MCF 10A (cell line): ENCODE measurements around the gene PROM2. TPM values are rescaled to one million over a fixed set of nuclear protein-coding genes. Genes with fewer than 3 reads are reported as not detected.
A peak's percentile ranks its signal among the peaks of the same experiment; 100 is the strongest.

Experiments
- Bru-seq: library from RNA; stranded (reverse); fragments of 400-500 nt; gene quantifications from one replicate; lab custom pipeline; 2021; lab: Mats Ljungman, UMichigan
- BruChase-seq, 2 experiments: library from RNA; stranded (reverse); fragments of 400-500 nt; gene quantifications; one replicate each; lab custom pipeline; 2021; lab: Mats Ljungman, UMichigan
- BruUV-seq: library from RNA; stranded (reverse); fragments of 400-500 nt; replicated peaks from 2 replicates; lab custom pipeline; 2021; lab: Mats Ljungman, UMichigan
- CTCF ChIA-PET: fragments of 300-600 bp; sonication (Branson Sonifier 250); formaldehyde crosslinking; extraction: SDS; loops from one replicate; lab custom pipeline; 2021; ENCODE audit warnings: antibody characterized with exemption, inconsistent platforms; lab: Yijun Ruan, JAX
- POLR2A ChIA-PET: fragments of 300-600, 350-650 bp; sonication (Branson Sonifier 250); formaldehyde crosslinking; extraction: SDS; loops from one replicate; lab custom pipeline; 2020; ENCODE audit warnings: antibody characterized with exemption, inconsistent platforms; lab: Yijun Ruan, JAX
- DNase-seq: peaks from one replicate; pipeline ENCODE4 v3.0.0-alpha.2; 2018; ENCODE audit not compliant: unreplicated experiment
- H3K27ac Mint-ChIP-seq: one replicate; pipeline ENCODE4 v1.8.0; 2022; ENCODE audit warnings: mild to moderate bottlenecking, low read depth, mixed read lengths; ENCODE audit not compliant: unreplicated experiment
- H3K27me3 Mint-ChIP-seq: one replicate; pipeline ENCODE4 v1.8.0; 2022; ENCODE audit warnings: mixed read lengths; ENCODE audit not compliant: insufficient read depth, unreplicated experiment
- H3K36me3 Mint-ChIP-seq: one replicate; pipeline ENCODE4 v1.8.0; 2022; ENCODE audit warnings: mild to moderate bottlenecking, moderate library complexity, mixed read lengths; ENCODE audit not compliant: insufficient read depth, unreplicated experiment
- H3K4me1 Mint-ChIP-seq: one replicate; pipeline ENCODE4 v1.8.0; 2022; ENCODE audit warnings: mixed read lengths; ENCODE audit not compliant: insufficient read depth, unreplicated experiment
- H3K4me3 Mint-ChIP-seq: one replicate; pipeline ENCODE4 v1.8.0; 2022; ENCODE audit warnings: mild to moderate bottlenecking, moderate library complexity, mixed read lengths; ENCODE audit not compliant: unreplicated experiment
- H3K9me3 Mint-ChIP-seq: one replicate; pipeline ENCODE4 v1.8.0; 2022; ENCODE audit warnings: mixed read lengths; ENCODE audit not compliant: unreplicated experiment
- CTCF ChIP-seq: fragments of 200-600 bp; IDR thresholded peaks from one replicate; pipeline ENCODE4 v1.8.0; 2022; ENCODE audit warnings: antibody characterized with exemption, mild to moderate bottlenecking; ENCODE audit not compliant: unreplicated experiment
- intact Hi-C: fragments of 100-400 bp; cut with micrococcal nuclease; formaldehyde crosslinking; loops from 2 replicates; pipeline ENCODE4 v1.14.1; 2022
- long read RNA-seq: library from polyadenylated mRNA; stranded (forward); transcript quantifications from one replicate; pipeline ENCODE4 v2.0.0, GENCODE V29; 2022
- total RNA-seq: library from RNA; stranded (reverse); gene quantifications from 2 replicates; pipeline ENCODE4 v1.2.3, GENCODE V29; 2022

PROM2 gene
- total RNA-seq (2.6 and 2.8 TPM in 2 replicates), Bru-seq, nascent RNA (percentile 30 among the genes with signal in this experiment), BruChase-seq, experiment 1, labeled RNA remaining after a 6-hour chase (percentile 45 among the genes with signal in this experiment), BruChase-seq, experiment 2, labeled RNA remaining after a 2-hour chase (percentile 38 among the genes with signal in this experiment)
- long read RNA-seq, partial matches to known transcripts = 0 of 3 reads
- long read RNA-seq, other reads (novel, unspliced or antisense) = 3 of 3 reads

DNA sequence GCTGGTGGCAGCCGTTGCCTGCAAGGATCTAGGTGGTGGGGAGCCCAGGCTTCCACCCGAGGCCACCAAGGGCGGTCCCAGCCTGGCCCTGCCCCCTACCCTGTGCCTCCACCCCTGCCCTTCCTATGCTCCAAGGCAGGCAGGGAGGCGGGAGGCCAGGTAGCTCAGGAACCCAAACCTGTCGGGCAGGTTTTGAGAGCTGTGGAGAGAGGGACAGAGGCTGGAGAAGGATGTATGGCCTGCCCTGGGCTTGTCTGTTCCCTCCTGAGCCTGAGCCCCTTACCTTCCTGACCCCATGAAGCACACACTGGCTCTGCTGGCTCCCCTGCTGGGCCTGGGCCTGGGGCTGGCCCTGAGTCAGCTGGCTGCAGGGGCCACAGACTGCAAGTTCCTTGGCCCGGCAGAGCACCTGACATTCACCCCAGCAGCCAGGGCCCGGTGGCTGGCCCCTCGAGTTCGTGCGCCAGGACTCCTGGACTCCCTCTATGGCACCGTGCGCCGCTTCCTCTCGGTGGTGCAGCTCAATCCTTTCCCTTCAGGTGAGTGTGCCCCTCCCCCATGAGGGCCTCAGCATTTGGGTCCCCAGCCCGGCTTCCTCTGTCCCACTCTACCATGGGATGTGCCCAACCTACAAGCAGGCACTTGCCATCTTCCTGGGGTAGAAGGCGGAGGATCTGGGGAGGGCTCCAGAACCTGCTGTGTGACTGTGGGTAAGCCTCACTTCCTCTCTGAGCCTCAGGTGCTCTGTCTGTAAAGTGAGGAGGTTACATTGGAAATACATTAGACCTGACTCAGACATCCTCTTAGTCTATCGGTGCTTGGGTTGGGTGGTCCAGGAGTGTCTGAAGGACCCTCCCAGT, at the start of gene PROM2:
Gene PROM2 (plus strand): TSS at position 159 of the 860 bp plus-strand sequence. CDS start 137 bp downstream, at position 296.
- CTCF ChIA-PET = interaction anchor here (0.6 to 1.5 kb wide), 3 partner anchors 19 to 195 kb away, joined by 3 to 8 read pairs (median 3); no protein-coding TSS in a partner anchor
- Mint-ChIP-seq H3K27ac (peak within 1 kb of the TSS; percentile 81), H3K4me1 (peaks cover 31% of the 10 kb centered on the region), H3K27me3 (no peaks in the 10 kb centered on the region), H3K9me3 (no peaks in the 10 kb centered on the region), H3K4me3 (no peak within 1 kb of the TSS), H3K36me3 (no peaks in the 10 kb centered on the region)
- TF ChIP-seq CTCF = no peak
- BruUV-seq = no TSS peak
- DNase-seq = no peak
- intact Hi-C loops = no loop called here
- POLR2A ChIA-PET = interaction anchor here (1.1 to 1.2 kb wide), 2 partner anchors 18 to 71 kb away, joined by 3 to 4 read pairs; no protein-coding TSS in a partner anchor

GRCh38 chr2:95225658-95226057, 48.6 kb upstream of the PROM2 start:
- POLR2A ChIA-PET = interaction anchor here (0.7 kb wide), 1 partner anchor 11 kb away, joined by 3 read pairs; no protein-coding TSS in a partner anchor
- H3K27me3 Mint-ChIP-seq = no peaks in the 10 kb centered on the region
- no peak for TF ChIP-seq CTCF
- CTCF ChIA-PET = interaction anchor here (0.5 to 1.6 kb wide), 4 partner anchors 53 to 890 kb away, joined by 3 to 4 read pairs (median 4); no protein-coding TSS in a partner anchor
- peaks cover 10% of the 10 kb centered on the region for H3K36me3 Mint-ChIP-seq
- DNase-seq = no peak
- no peak overlapping the region for H3K27ac Mint-ChIP-seq
- intact Hi-C loops = no loop called here
- H3K4me1 Mint-ChIP-seq = no peaks in the 10 kb centered on the region
- no peak overlapping the region for H3K4me3 Mint-ChIP-seq
- BruUV-seq = no TSS peak
- H3K9me3 Mint-ChIP-seq = peaks cover 18% of the 10 kb centered on the region

DNA sequence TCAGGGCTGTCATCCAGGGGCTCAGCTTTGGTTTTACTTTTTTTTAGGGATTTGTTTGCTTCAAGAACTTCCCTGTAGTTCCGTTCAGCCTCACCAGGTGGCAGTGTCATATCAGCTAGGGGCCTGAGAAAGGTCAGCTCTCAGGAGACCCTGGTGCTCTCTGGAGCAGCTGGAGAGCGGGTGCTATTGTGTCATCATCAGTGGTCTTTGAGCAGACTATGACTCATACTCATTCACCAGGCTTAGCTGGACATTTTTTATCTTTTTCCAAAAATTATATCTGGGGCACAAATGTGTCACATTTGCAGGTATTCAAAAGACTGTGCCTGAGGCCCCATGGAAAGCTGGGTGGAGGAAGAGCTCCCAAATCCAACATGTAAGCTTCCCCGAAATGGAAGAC, 42.5 kb upstream of the PROM2 start:
- H3K27me3 Mint-ChIP-seq = no peaks in the 10 kb centered on the region
- ChIA-PET CTCF (interaction anchor here (0.6 to 13.3 kb wide), 60 partner anchors 8 to 505 kb away, joined by 3 to 323 read pairs (median 5); partner anchors contain the start of genes FAHD2A and ZNF2), POLR2A (interaction anchor here (0.7 to 5.0 kb wide), 13 partner anchors 25 to 170 kb away, joined by 3 to 45 read pairs (median 5); partner anchors contain the start of genes FAHD2A and ZNF892)
- TF ChIP-seq CTCF = peak; percentile 95
- peaks cover 18% of the 10 kb centered on the region for H3K4me1 Mint-ChIP-seq
- peaks cover 7% of the 10 kb centered on the region for H3K9me3 Mint-ChIP-seq
- H3K36me3 Mint-ChIP-seq = no peaks in the 10 kb centered on the region
- intact Hi-C loops = loop anchor here (1.0 to 5.0 kb wide), 4 partner anchors 84 to 498 kb away; partner anchors contain the start of gene FAHD2A
- BruUV-seq = no TSS peak
- no peak overlapping the region for H3K4me3 Mint-ChIP-seq
- DNase-seq = peak; percentile 89
- peak overlapping the region; percentile 54 for H3K27ac Mint-ChIP-seq
